Mesenteric fat pad (tissue), 1 donor: ENCODE measurements around the gene AMMECR1. TPM values are rescaled to one million over a fixed set of nuclear protein-coding genes. Genes with fewer than 3 reads are reported as not detected.

Experiments
- DNase-seq: peaks from one replicate; pipeline ENCODE4 v3.0.0-alpha.2; 2020; ENCODE audit warnings: low spot score
- total RNA-seq: library from RNA; stranded (reverse); fragmentation: NEBNext Ultra II Directional; extraction: Animal tissue kit (Norgen Biotek cat#: 25700); gene quantifications from one replicate; pipeline ENCODE4 v1.2.1, GENCODE V29; 2021
- donor health status: DM: yes; HTN: yes; CAD: no.

Gene AMMECR1
- total RNA-seq, 1 donor from 2014 or later, result 4.5 TPM

- DNase-seq, result no peak
Measured at GRCh38 chrX:110212299-110212698, 105.6 kb downstream of the AMMECR1 start.

- DNase-seq, result no peak
Measured at GRCh38 chrX:110211340-110211739, 106.5 kb downstream of the AMMECR1 start.

- DNase-seq, result no peak
Measured at GRCh38 chrX:110210417-110211139, 107.3 kb downstream of the AMMECR1 start.

- DNase-seq, result no peak
Measured at GRCh38 chrX:110208092-110208491, 109.8 kb downstream of the AMMECR1 start.

DNA sequence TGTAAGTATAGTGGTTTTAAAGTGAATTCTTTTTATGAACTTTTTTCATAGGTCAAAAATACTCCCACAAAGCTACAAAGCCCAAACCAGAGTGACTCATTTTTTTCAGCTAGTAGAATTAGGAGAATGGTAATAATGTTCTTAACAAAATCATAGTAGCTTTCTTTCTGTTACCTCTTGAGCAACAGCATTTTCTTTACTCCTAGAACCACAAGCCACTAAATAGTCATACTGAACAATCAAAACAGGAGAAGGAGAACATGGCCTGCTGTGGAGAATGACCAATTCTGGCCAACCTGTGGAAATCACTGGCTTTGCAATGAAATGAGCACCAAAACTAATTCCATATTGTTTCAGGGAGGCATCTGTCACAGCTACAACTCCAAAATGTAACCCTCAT is 112.9 kb downstream of the AMMECR1 start:
- no peak for DNase-seq

- no peak for DNase-seq
Measured at GRCh38 chrX:110201799-110202198, 116.1 kb downstream of the AMMECR1 start.

GRCh38 chrX:110194977-110195376 is 122.9 kb downstream of the AMMECR1 start:
- no peak for DNase-seq

GRCh38 chrX:110192516-110192915 is 125.4 kb downstream of the AMMECR1 start:
- no peak for DNase-seq

GRCh38 chrX:110188701-110189558 is 129.0 kb downstream of the AMMECR1 start:
- no peak for DNase-seq

DNA sequence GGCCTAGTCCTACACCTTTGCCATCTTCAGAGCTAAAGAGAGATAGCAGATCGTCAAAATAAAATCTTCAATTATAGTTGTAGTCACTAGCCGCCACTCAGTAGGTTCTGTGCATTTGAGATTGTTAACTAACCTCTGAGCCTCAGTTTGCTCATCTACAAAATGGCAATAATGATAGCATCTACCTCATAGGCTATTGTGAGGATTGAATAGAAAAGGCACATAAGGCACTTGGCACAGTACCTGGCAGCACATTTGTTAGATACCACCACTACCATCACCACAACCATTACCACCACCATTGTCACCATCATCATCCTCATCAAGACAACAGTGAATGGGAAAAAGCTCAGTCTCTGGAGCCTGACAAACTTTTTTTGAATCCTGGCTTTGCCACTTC is 134.6 kb downstream of the AMMECR1 start:
- no peak for DNase-seq

GRCh38 chrX:110182865-110183264 is 135.0 kb downstream of the AMMECR1 start:
- no peak for DNase-seq

GRCh38 chrX:110182362-110182761 is 135.5 kb downstream of the AMMECR1 start:
- DNase-seq, result no peak

DNA sequence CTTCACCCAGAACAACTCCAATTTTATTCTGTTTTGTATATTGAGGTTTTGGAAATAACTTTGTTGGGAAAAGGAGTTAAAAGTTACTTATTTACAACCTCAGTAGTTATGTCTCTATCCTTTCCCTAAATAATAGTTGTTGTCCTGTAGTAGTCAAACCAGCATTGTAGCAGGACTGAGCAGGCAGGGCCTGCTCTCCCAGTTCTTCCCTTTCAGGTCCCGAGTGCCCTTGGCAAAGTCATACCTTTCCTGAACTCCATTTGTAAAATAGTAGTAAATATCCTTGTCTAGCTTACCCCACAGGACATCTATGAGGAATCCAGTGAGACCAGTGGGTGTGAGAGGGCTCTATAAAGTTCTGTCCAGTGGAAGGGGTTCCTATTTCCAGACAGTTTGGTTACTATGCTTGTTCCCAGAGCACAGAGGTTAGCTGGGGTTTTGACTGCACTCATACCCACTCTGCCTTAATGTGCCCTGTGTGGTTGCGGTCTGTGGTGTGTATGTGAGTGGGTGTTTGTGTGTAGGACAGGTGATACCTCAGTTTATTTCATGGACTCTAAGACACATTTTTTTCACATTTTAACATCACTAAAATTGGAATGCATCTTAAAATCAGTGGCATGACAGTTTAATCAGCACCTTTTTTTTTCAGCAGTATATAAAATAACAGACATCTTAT is 136.3 kb downstream of the AMMECR1 start:
- no peak for DNase-seq

DNA sequence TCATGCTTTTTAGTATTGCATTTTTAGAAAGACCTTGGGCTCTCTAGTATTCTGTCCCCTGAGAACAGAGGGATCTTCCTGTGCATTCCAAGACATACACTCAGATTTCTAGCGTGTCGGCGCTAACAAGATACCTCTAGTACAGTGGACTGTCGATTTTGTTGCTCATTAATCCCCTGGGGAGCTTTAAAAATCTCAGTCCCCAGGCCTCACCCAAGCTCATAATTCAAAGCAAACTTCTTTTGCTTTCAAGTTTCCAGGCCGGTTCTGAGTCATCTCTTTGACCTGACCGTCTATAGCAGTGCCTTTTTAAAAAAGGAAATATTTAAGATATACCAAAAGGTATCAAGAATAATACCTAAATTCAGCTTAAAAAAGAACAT is 137.0 kb downstream of the AMMECR1 start:
- no peak for DNase-seq

GRCh38 chrX:110180176-110180927 is 137.5 kb downstream of the AMMECR1 start:
- no peak for DNase-seq

GRCh38 chrX:110178179-110178865 is 139.6 kb downstream of the AMMECR1 start:
- no peak for DNase-seq

GRCh38 chrX:110175696-110176095 is 142.2 kb downstream of the AMMECR1 start:
- no peak for DNase-seq

DNA sequence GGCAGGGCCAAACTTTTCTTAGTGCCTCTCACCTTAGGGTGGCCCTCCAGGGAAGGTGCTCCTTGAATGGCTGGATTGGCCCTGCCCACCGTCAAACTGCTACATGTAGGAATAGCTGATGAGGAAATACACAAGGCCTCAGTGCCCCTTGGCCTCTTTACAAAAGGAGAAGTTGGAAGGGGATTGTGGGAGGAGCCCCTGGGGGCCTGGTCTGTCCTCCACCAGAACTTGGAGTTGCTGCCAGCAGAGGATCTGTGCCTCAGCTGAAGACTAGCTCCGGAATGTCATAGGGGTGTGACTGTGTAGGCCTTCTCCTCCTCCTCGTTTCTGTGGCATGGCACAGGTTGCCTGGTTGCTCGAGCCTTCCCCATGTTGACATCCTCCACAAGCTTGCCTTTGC is 142.7 kb downstream of the AMMECR1 start:
- DNase-seq, result no peak

GRCh38 chrX:110173192-110174175 is 144.4 kb downstream of the AMMECR1 start:
- DNase-seq, result no peak
